Spleen (tissue), 7 donors: ENCODE data around the gene NOXA1.
"Not testable (repeated sequence)": the region's sequence is repeated elsewhere in the genome, so short reads cannot be mapped to it uniquely, and the experiment has no call there.

Source experiments
- POLR2AphosphoS5 ChIP-seq, 3 donors: sonication (generic); formaldehyde crosslinking; IDR thresholded peaks; one replicate each; pipeline ENCODE4 v1.5.1; 2017; ENCODE audit warnings: antibody characterized with exemption in 3 of 3
- TF ChIP-seq, protein P1 (sequence below), 11 experiments: fragments of 200-600 bp in 7 of 11; fragments of 450-650 bp in 4 of 11; sonication (generic) in 4 of 11; IDR thresholded peaks in 8 of 11; conservative IDR thresholded peaks in 3 of 11; 1 replicate in 7 of 11; 2 replicates in 4 of 11; pipeline versions ENCODE4 v1.4.0 to v1.8.0; 2016 to 2021; ENCODE audit warnings: antibody characterized with exemption in 11 of 11, inconsistent platforms in 4 of 11, mild to moderate bottlenecking in 1 of 11
- donor health status: DM: no; HTN: no; CAD: no; lungs with moderate emphysema.
- donor health status: DM: no; HTN: no; CAD: no.
- donor health status: DM: no; HTN: no; CAD: no.

- not testable (repeated sequence) for TF ChIP-seq POLR2AphosphoS5 (IDR thresholded peaks at IDR 0.05)
- TF ChIP-seq, protein P1, sequence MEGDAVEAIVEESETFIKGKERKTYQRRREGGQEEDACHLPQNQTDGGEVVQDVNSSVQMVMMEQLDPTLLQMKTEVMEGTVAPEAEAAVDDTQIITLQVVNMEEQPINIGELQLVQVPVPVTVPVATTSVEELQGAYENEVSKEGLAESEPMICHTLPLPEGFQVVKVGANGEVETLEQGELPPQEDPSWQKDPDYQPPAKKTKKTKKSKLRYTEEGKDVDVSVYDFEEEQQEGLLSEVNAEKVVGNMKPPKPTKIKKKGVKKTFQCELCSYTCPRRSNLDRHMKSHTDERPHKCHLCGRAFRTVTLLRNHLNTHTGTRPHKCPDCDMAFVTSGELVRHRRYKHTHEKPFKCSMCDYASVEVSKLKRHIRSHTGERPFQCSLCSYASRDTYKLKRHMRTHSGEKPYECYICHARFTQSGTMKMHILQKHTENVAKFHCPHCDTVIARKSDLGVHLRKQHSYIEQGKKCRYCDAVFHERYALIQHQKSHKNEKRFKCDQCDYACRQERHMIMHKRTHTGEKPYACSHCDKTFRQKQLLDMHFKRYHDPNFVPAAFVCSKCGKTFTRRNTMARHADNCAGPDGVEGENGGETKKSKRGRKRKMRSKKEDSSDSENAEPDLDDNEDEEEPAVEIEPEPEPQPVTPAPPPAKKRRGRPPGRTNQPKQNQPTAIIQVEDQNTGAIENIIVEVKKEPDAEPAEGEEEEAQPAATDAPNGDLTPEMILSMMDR (IDR thresholded peaks at IDR 0.05 in 8 of 11, conservative IDR thresholded peaks at IDR 0.05 in 3 of 11), result not testable (repeated sequence)
Observed at GRCh38 chr9:137378688-137379410, 44.3 kb upstream of the NOXA1 start.
